ENCODE measurements around the gene SHD. TPM values are rescaled to one million over a fixed set of nuclear protein-coding genes. Genes with fewer than 3 reads are reported as not detected.
A peak's percentile ranks its signal among the peaks of the same experiment; 100 is the strongest.

The SHD gene
- total and polyA plus RNA-seq, 2 of the 13 experiments (the other 11 are each of a cell fraction or from before 2014, with no cell fraction given): 0.11 to 0.20 TPM

- no peak overlapping the region for H3K4me3 ChIP-seq (replicated peaks in 1 of 3; ENCODE audit: insufficient read depth in 1 of 3, low read depth in 2 of 3, low read length in 3 of 3)
- BruUV-seq (replicated peaks): no TSS peak
- H3K9me3 ChIP-seq (ENCODE audit: low read length): no peaks in the 10 kb centered on the region
- H3K4me2 ChIP-seq (ENCODE audit: low read depth, low read length): peak overlapping the region; percentile 13; the same call in 1 of the 2 replicates
- H3K27ac ChIP-seq (ENCODE audit: extremely low read length, insufficient read depth, low read length): no peak overlapping the region
- TF ChIP-seq KLF13 (CRISPR knock-in tag; IDR thresholded peaks at IDR 0.05): no peak
- TF ChIP-seq BRD4 (CRISPR knock-in tag; IDR thresholded peaks at IDR 0.05): no peak
- TF ChIP-seq SMARCC2 (IDR thresholded peaks at IDR 0.05): no peak
- TF ChIP-seq, protein P1, sequence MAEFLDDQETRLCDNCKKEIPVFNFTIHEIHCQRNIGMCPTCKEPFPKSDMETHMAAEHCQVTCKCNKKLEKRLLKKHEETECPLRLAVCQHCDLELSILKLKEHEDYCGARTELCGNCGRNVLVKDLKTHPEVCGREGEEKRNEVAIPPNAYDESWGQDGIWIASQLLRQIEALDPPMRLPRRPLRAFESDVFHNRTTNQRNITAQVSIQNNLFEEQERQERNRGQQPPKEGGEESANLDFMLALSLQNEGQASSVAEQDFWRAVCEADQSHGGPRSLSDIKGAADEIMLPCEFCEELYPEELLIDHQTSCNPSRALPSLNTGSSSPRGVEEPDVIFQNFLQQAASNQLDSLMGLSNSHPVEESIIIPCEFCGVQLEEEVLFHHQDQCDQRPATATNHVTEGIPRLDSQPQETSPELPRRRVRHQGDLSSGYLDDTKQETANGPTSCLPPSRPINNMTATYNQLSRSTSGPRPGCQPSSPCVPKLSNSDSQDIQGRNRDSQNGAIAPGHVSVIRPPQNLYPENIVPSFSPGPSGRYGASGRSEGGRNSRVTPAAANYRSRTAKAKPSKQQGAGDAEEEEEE (CRISPR knock-in tag; IDR thresholded peaks at IDR 0.05; ENCODE audit: borderline replicate concordance): no peak
- TF ChIP-seq ZNF441 (CRISPR knock-in tag; IDR thresholded peaks at IDR 0.05; ENCODE audit: borderline replicate concordance): no peak
- no peak for TF ChIP-seq ZNF367 (CRISPR knock-in tag; IDR thresholded peaks at IDR 0.05; ENCODE audit: borderline replicate concordance)
- TF ChIP-seq HIVEP1 (CRISPR knock-in tag; IDR thresholded peaks at IDR 0.05): no peak
- TF ChIP-seq E2F5 (CRISPR knock-in tag; conservative IDR thresholded peaks at IDR 0.05): no peak
- no peak for TF ChIP-seq PRMT3 (CRISPR knock-in tag; IDR thresholded peaks at IDR 0.05; ENCODE audit: borderline replicate concordance, low read depth)
- TF ChIP-seq, protein P2, sequence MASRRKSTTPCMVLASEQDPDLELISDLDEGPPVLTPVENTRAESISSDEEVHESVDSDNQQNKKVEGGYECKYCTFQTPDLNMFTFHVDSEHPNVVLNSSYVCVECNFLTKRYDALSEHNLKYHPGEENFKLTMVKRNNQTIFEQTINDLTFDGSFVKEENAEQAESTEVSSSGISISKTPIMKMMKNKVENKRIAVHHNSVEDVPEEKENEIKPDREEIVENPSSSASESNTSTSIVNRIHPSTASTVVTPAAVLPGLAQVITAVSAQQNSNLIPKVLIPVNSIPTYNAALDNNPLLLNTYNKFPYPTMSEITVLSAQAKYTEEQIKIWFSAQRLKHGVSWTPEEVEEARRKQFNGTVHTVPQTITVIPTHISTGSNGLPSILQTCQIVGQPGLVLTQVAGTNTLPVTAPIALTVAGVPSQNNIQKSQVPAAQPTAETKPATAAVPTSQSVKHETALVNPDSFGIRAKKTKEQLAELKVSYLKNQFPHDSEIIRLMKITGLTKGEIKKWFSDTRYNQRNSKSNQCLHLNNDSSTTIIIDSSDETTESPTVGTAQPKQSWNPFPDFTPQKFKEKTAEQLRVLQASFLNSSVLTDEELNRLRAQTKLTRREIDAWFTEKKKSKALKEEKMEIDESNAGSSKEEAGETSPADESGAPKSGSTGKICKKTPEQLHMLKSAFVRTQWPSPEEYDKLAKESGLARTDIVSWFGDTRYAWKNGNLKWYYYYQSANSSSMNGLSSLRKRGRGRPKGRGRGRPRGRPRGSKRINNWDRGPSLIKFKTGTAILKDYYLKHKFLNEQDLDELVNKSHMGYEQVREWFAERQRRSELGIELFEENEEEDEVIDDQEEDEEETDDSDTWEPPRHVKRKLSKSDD (CRISPR knock-in tag; IDR thresholded peaks at IDR 0.05; ENCODE audit: low read depth): no peak
- no peak for TF ChIP-seq MTF2 (CRISPR knock-in tag; IDR thresholded peaks at IDR 0.05; ENCODE audit: borderline replicate concordance)
- H3K27me3 ChIP-seq (ENCODE audit: control insufficient read depth in 1 of 2, insufficient read depth in 2 of 2, low read length in 2 of 2): peaks cover 2 to 11% of the 10 kb centered on the region in 2 experiments; a peak in 4 of 5 replicates
- intact Hi-C loops (cut with micrococcal nuclease; ENCODE audit: unreplicated experiment) (no loop called here), in situ Hi-C loops (cut with HindIII; ENCODE audit: extremely low pct_ligation_motif_present, low pct_unique_long_range_greater_than_20kb) (no loop called here)
- no peaks in the 10 kb centered on the region for H3K36me3 ChIP-seq (replicated peaks in 1 of 2; ENCODE audit: control insufficient read depth in 1 of 2, insufficient read depth in 2 of 2, low read length in 2 of 2)
- ChIA-PET POLR2A (no interaction called here), CTCF (ENCODE audit: low intra/inter-chr PET ratio, low total read pairs) (no interaction called here)
- H3K4me1 ChIP-seq (ENCODE audit: insufficient read depth, low read length): peaks cover 37% of the 10 kb centered on the region
- no peak for DNase-seq (ENCODE audit: low spot score)
- WGBS (ENCODE audit: low lambda C conversion rate): 25% methylated on average over 16 of the region's 18 CpGs
- H4K20me1 ChIP-seq (ENCODE audit: insufficient read depth, low read length): no peaks in the 10 kb centered on the region
- FAIRE-seq: no peak
- H3K9ac ChIP-seq (ENCODE audit: insufficient read depth, low read depth, low read length): no peak overlapping the region
- H3K79me2 ChIP-seq (ENCODE audit: insufficient read depth, low read length): no peaks in the 10 kb centered on the region
- H2AFZ ChIP-seq (ENCODE audit: low read length): no peak overlapping the region
- ATAC-seq: no peak
These were observed 24.9 kb downstream of the SHD start for GRCh38 chr19:4303819-4304537.
